ENCODE results near the gene SYT14. TPM values are rescaled to one million over a fixed set of nuclear protein-coding genes. Genes with fewer than 3 reads are reported as not detected.

The SYT14 gene
- total RNA-seq, 1 experiment from 2014 or later = 10.3 TPM

DNA sequence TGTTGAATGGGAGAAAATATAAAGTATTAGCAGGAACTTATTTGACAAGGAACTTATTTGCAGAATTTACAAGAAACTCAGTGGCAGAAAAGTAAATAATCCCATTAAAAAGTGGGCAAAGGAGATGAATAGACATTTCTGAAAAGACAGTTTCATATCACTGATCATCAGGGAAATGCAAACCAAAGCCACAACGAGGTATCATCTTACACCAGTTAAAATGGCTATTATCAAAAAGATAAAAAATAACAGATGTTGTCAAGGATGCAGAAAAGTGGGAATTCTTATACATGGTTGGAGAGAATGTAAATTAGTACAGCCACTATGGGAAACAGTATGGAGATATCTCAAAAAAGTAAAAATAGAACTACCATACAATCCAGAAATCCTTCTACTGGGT, 61.0 kb downstream of the SYT14 start:
- Histone ChIP-seq H2BK120ac (ENCODE audit: low read depth, low read length, poor library complexity, severe bottlenecking) (no peak overlapping the region), H3K4me2 (ENCODE audit: insufficient read depth, insufficient read length, low read length) (no peak overlapping the region), H3K27ac (ENCODE audit: insufficient read length, low read depth, low read length) (no peak overlapping the region), H3K79me2 (ENCODE audit: insufficient read depth, low read length) (no peaks in the 10 kb centered on the region), H3K79me1 (ENCODE audit: insufficient read depth, low read depth, low read length, poor library complexity, severe bottlenecking) (no peaks in the 10 kb centered on the region), H3K4ac (ENCODE audit: low read depth, low read length) (no peak overlapping the region), H3K23ac (ENCODE audit: insufficient read length, low read depth, low read length) (no peak overlapping the region), H2AK5ac (ENCODE audit: insufficient read length, low read length) (no peak overlapping the region), H3K18ac (ENCODE audit: insufficient read length, low read depth, low read length) (no peak overlapping the region), H2BK15ac (ENCODE audit: low read depth, low read length) (no peak overlapping the region), H4K20me1 (ENCODE audit: control insufficient read depth, insufficient read depth, insufficient read length) (no peaks in the 10 kb centered on the region), H3K23me2 (ENCODE audit: insufficient read length, low read depth, low read length, poor library complexity, severe bottlenecking) (no peaks in the 10 kb centered on the region), H3K9ac (ENCODE audit: extremely low read depth, insufficient read length, low read length) (no peak overlapping the region), H3K4me1 (ENCODE audit: insufficient read depth, low read length) (no peaks in the 10 kb centered on the region), H4K8ac (replicated peaks; ENCODE audit: insufficient read length, low read depth, low read length) (no peak overlapping the region), H3T11ph (ENCODE audit: low read length) (no peak overlapping the region), H3K56ac (ENCODE audit: insufficient read length, low read depth, low read length) (no peak overlapping the region), H2BK12ac (ENCODE audit: insufficient read length, low read depth, low read length) (no peak overlapping the region), H2BK20ac (ENCODE audit: low read depth, low read length, poor library complexity, severe bottlenecking) (no peak overlapping the region), H3K14ac (ENCODE audit: insufficient read depth, low read length) (no peak overlapping the region), H2AFZ (ENCODE audit: low read length) (no peak overlapping the region), H4K91ac (ENCODE audit: insufficient read length, low read depth, low read length) (no peak overlapping the region), H3K27me3 (ENCODE audit: insufficient read depth, low read length) (no peaks in the 10 kb centered on the region), H4K5ac (ENCODE audit: insufficient read length, low read depth, low read length) (no peak overlapping the region), H3K9me3 (ENCODE audit: control insufficient read depth, low read depth, low read length) (no peaks in the 10 kb centered on the region), H2BK5ac (ENCODE audit: insufficient read length, low read length) (no peak overlapping the region)
- DNase-seq = no peak
- no peaks in the 10 kb centered on the region for H3K9me3 Mint-ChIP-seq
- H3K36me3 Mint-ChIP-seq (ENCODE audit: insufficient read depth in 1 of 3, low read depth in 3 of 3) = no peaks in the 10 kb centered on the region
- H3K27me3 Mint-ChIP-seq (ENCODE audit: low read depth) = no peaks in the 10 kb centered on the region
- no peak overlapping the region for H3K4me3 Mint-ChIP-seq
- no peak overlapping the region for H3K27ac Mint-ChIP-seq
- H3K4me1 Mint-ChIP-seq = no peaks in the 10 kb centered on the region
- no CpG with 5 or more reads among the region's 1 CpG for WGBS (ENCODE audit: extremely low coverage, insufficient read length, low lambda C conversion rate)
- TF ChIP-seq CTCF (conservative IDR thresholded peaks at IDR 0.05) = no peak
